Head of caudate nucleus (tissue), 42 donors: ENCODE data around the gene KIF14.
A peak's percentile ranks its signal among the peaks of the same experiment; 100 is the strongest.
"Not testable (repeated sequence)": the region's sequence is repeated elsewhere in the genome, so short reads cannot be mapped to it uniquely, and the experiment has no call there.

ENCODE experiments used
- DNase-seq, 42 donors: peaks; one replicate each; pipeline versions ENCODE4 v3.0.0 to v3.0.0-alpha.2; 2020 to 2021; ENCODE audit warnings: mixed read lengths in 7 of 42
- intact Hi-C: fragments of 100-400 bp; cut with DNase I; formaldehyde crosslinking; loops from one replicate; pipeline ENCODE4 v1.15.0; 2022

The KIF14 gene

DNA sequence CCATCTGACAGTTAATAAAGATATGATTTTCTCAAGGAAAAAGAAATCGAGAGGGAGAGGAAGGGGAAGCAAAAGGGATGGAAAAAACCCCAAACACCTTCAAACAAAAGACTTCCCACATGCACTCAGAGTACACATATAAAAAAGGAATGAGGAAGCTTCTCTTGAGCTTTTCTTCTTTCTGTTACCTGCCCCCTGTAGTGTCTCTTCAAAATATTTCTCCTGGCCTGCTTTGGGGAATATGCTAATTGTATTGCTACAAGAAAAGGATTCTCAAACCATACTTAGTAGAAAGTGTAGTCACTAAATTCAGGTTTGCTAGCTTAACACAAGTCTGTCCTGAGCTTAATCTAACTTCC lies 58.7 kb downstream of the KIF14 start:
- intact Hi-C loops: no loop called here
- no peak for DNase-seq

DNA sequence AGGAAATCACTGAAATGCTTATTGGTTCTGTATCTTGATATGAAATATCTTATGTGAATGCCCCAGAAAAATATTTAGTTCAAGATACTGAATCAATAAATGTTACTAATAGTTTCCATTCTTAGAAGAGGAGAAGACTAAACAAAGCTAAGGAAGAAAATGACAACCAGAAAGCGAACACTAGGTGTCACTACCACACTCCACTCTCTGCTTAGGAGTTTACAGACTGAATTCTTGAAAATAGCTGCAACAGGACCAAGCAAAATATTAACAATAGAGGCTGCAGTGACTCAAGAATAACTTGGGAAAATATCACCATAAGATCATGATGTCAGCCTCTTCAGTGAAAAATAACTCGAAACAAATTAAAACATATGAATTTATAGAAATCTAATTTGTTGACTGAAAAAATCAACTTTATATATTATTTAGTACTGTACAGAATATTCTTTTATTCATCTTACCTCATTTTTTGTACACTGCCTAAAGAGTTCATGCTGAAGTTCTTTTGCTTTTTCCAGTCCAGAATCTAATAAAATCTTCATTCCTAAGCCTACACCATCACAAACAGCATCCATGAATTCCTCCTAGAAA lies 61.6 kb downstream of the KIF14 start:
- intact Hi-C loops: no loop called here

DNA sequence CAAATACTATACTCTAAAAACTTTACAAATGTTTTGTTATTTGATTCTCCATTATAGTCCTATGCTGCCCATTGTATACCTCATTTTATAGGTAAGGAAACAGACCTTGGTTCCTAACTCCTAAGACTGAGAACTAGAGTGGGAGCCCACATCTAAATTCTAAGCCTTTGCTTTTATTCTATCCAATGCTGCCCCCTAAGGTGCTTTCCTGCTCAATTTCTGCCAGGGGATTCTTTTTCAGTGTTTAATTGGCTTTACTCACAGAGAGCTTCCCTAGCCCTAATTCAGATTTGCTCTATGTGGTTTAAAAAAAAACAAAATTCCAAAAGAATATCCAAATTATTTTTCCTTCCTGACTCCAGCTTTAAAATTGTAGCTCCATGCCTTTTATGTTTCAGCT lies 64.5 kb downstream of the KIF14 start:
- intact Hi-C loops: no loop called here
- DNase-seq: peak in 4 of 42 donors; percentile 3 to 43 (median 16)

More for the DNA sequence above, 61.6 kb downstream of the KIF14 start:
- DNase-seq: peak in 13 of 42 donors; percentile 12 to 55 (median 21)

DNA sequence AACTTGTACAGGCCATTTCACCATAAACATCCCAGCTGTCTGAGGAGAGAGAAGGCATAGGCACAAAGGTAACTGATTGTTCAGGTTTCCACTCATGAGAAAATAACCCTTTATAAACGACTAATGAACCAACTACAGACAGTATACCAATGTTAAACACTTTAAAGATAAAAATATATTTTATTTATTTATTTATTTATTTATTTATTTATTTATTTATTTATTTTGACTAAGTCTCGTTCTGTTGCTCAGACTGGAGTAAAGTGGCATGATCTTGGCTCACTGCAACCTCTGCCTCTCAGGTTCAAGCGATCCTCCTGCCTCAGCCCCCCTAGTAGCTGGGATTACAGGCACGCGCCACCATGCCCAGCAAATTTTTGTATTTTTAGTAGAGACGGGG lies 67.8 kb downstream of the KIF14 start:
- intact Hi-C loops, DNase-seq: not testable (repeated sequence)

DNA sequence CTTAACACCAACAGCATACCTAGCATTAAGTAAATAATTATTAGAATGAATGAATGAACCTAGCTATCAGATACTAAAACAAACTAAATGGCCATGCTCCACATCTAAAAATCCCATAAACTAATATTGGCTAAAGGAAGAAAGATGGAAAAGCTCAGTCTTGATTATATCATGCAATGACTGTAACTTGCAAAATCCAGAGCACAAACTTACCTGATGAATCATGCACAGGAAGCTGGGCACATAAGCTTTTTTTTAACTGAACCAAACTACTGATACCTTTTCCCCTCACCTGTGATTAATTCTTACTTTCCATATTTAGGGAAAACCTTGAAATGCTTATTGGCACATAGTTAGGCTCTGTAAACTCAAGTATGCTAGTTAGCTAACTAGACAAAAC lies 70.2 kb downstream of the KIF14 start:
- intact Hi-C loops: no loop called here
- no peak for DNase-seq

DNA sequence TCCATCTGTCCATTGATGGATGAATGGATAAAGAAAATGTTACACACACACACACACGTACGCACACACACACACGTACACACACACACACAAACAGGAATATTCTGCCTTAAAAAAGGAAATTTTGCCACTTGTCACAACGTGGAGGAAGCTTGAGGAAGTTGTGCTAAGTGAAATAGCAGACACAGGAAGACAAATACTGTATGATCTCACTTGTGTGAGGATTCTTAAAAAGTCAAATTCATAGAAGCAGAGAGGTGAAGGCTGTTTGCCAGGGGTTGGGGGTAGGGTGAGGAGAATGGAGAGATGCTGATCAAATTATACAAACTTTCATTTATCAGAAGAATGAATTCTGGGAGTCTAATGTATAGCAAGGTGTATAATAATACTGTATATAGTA lies 73.2 kb downstream of the KIF14 start:
- intact Hi-C loops: no loop called here
- peak in 1 of 42 donors; percentile 1 for DNase-seq

DNA sequence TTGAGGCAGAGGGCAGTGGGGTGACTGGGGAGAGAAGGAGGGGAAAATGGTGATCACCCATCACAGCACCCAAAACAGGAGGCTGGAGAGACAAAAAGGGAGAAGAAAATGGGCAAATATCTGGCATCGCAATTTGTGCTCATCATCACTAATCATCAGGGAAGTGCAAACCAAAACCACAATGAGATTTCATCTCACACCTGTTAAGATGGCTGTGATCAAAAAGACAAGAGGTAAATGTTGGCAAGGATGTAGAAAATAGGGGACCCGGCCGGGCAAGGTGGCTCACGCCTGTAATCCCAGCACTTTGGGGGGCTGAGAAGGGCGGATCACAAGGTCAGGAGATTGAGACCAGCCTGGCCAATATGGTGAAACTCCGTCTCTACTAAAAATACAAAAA lies 74.0 kb downstream of the KIF14 start:
- intact Hi-C loops: no loop called here
- DNase-seq: peak in 1 of 42 donors; percentile 12

DNA sequence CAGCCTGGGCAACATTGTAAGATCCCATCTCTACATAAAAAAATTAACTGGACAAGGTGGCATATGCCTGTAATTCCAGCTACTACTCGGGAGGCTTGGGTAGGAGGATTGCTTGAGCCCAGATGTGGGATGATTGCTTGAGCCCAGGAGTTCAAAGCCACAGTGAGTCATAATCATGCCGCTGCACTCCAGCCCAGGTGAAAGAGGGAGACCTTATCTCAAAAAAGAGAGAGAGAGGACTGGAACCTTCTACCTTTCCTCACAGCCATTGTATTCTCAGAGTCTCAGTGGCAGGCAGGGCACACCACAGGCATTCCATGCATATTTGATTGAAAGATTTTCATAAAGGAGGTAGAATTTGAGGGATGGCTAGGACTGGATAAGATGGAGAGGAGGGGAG lies 78.4 kb downstream of the KIF14 start:
- intact Hi-C loops: no loop called here
- DNase-seq: no peak

DNA sequence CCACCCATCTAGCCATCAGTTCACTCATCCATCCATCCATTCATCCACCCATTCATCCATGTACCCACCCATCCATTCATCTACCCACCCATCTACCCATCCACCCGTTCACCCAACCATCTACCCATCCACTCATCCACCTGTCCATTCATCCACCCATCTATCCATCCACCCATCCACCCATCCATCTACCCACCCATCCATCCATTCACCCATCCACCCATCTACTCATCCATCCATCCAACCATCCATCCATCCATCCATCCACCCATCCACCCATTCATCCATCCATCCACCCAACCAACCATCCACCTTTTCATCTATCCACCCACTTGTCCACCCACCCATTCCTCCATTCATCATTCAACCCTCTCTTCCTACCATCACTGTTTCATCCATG lies 80.3 kb downstream of the KIF14 start:
- intact Hi-C loops: no loop called here
- DNase-seq: no peak

DNA sequence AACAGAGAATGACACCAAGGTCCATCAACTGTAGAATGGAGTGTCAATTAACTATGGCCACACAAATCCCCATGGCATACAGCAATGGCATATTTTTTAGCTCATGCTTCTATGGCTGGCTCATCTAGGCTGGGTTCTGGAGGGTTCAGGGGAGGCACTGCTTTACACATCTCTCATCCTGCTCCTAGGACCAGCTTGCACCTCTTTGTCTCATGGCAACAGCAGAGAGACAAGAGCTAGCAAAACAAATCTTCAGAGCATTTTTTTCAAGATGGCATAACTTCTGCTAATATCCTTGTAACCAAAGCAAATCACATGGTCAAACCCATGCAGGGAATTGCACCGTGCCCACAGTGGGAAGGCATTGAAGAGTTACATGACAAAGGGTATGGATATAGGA lies 82.4 kb downstream of the KIF14 start:
- intact Hi-C loops: no loop called here
- DNase-seq: no peak

DNA sequence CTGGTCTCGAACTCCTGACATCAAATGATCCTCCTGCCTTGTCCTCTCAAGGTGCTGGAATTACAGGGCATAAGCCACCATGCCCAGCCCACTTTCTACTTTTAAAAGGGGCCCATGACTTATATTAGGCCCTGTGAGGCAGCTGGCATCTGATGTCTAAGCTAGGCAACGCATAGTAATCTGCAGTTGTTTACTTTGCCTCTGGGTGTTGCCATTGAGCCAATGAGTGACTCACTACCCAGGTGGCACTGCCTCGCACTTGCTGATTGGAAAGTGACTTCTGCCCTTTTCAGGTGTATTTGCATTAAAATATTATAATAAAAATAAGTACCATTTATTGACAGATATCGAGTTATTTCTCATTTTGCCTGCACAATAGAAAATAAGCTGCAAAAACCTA lies 84.9 kb downstream of the KIF14 start:
- no peak for DNase-seq
- intact Hi-C loops: no loop called here

DNA sequence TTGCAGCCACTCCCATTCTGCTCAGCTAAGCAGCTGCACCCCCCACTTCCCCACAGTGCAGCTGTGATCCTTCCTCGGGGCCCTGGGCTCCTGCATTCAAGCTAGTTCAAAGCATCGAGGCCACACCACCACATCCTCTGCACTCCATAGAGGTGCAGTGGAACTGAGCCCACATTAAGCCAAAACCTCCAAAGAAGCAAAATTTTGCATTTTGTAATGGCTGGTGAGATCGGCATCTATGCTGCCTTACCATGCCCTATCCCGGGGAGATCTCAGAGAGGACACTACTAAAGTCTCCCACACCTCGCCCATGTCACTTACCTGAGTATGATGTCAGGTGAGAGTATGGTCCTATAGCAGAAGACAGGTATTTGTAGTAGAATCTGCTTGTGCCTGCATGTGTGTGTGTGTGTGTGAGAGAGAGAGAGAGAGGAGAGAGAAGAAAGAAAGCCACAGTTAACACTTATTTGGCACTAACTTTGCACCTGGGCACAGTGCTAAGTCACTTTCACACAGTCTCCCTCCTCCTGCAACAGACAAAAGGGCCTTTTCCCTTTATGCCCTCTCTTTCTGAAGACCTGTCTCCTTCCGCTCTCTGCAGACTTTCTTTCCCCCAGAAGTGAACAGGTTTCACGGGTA lies 89.8 kb downstream of the KIF14 start:
- intact Hi-C loops: no loop called here
- no peak for DNase-seq

DNA sequence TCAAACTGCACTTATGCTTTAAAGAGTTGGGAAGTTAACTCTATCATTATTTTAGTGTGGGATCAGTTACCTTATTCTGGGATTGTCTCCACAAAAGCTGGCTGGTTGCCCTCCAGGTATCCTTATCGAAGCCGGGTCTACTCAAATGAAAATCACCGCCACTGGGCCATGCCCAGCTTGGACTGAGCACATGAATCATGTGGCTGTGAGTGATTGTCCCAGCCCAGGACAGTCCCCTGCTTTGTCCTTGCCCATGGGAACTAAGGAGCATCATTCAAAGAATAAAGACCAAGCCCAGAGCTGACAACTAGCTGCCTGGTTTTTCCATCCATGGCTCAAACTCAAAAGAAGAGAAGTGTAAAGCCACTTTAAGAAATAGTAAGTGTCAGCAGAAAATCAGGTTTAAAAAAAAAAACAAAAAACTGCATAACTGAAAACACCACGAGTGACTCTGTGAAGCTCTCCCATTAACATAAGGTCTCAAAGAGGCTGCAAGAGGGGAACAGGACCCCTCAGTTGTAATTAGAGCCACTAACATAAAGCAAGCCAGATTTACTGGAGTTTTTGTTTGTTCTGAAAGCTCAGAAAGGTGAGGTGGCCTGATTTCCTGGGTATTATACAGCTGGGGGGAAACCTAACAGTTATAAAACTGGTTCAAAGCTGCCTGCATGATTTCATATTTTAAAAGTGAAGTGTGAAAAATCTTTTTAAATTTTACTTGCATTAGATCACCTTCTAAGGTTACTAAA lies 91.5 kb downstream of the KIF14 start:
- no peak for DNase-seq
- intact Hi-C loops: no loop called here

DNA sequence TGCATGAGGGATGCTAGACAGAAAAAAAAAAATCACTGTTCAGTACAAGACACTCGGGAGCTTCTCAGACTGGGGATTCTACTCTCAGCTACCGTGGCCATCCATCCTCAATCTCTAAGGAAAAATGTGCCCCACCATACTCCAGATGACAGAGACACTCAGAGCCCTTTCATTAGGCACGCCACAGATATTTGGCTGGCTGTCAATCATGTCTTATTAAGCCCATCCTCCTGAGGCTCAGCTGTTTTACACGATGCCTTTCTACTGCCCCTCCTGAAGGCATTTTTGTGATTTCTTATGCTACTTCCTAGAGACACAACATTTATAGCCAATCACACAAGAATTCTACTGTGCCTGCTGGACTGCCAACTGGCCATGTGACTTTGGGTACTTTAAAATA lies 92.9 kb downstream of the KIF14 start:
- intact Hi-C loops: no loop called here
- DNase-seq: no peak

DNA sequence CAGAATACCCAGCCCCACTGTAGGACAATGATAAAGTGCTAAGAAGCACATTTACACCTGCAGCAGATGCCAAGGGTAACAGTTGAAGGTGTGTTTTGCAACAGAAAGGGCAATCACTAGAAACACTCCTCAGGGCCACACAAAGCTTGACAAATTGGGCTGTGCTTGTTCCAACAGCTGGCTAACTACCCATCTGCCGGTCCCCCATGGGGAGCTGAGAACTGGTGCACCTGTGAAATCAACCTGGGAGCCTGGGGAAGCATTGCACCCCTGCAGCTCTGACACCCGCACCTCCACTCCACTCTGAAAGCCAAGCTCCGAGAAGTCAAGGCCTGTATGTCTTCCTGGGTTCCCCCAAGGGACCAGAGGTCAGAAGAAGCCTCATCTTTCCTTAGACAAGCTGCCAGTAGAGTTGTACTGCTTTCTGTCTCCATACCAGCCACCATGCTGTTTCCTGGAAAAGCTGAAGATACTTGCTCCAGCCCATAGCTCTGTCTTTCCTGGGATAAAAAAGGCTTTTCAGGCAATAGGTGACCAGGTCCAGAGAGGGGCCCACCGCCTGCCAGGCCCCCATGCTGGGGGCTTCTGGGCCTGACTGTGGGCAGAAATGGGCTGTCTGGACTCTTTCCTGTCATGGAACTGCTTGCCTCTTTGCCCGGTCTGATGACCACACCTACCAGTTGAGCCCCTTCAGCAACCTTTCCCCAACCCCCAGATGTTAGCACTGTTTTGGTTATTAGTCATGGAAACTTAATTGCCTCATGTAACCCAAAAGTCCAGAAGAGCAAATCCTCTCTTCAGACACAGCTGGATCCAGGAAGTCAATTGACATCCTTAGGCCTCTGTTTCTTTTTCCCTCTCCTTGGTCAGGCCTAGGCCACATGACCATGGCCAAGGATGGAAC lies 93.6 kb downstream of the KIF14 start:
- no peak for DNase-seq
- intact Hi-C loops: no loop called here

DNA sequence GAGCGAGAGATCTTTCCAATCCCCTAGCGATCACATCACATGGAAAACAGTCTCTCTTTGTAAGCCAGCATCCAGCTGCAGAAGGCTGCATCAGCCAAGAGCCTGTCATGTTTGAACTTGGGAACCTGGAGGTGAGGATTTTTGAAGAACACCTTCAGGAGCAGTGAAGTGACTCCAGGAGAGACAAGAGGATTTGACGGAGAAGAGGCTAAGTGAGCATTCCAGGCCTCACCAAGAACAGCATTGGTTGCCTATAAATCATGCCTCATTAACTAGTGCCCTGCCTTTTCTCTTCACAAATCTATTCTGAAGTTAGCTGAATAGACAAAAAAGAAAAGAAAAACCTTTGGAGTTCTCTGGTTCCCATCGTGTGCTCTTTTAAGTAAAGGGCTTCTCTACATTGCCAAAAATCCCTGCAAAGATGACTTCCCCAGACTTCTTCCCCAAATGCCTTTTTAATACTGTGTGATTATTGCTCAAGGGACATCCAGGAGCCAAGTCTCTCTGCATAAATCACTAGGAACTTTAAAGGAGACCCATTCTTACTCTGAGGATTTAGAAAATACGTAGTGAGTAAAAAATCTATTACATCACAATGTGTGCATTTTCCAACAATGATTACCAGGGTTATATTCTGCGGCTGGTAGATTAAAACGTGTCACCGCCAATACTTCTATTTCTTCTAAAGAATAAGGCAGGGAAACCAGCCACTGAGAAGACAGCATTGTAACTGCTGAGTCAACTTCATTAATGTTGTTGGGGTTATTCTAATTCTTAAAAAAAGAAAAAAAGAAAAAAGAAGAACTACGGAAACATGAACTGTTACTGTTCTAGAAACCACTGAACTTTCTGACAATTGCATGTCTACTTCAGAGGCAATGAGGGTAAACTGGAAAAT lies 95.2 kb downstream of the KIF14 start:
- peak in 1 of 42 donors; percentile 15 for DNase-seq
- intact Hi-C loops: no loop called here

DNA sequence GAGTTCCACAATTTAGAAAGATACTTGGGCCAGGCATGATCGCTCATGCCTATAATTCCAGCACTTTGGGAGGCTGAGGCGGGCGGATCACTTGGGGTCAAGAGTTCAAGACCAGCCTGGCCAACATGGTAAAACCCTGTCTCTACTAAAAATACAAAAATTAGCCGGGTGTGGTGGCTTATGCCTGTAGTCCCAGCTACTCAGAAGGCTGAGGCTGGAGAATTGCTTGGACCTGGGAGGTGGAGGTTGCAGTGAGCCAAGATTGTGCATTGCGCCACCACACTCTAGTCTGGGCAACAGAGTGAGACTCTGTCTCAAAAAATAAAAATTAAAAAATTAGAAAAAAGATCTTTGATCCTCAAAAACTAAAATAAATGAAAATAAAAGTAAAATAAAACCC lies 96.0 kb downstream of the KIF14 start:
- intact Hi-C loops, DNase-seq: not testable (repeated sequence)

DNA sequence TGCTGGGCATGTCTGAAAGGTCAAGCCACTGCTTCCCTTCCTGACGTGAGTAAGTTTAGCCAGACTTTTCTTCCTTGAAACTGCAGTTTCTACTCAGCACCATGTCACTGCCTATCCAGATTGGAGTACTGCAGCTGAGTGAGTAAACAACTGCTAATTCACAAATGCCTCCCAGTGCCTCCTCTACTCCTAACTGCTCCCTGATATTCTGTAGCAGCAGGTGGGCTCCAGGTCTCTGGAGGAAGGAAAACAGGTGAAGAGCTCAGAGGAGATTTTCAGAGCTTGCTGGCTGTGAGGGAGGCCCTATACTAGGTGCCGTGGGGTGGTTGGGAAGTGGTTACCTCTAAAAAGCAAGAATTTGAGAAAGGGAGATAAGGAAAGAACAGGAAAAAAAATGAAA lies 96.5 kb downstream of the KIF14 start:
- intact Hi-C loops: no loop called here
- no peak for DNase-seq

DNA sequence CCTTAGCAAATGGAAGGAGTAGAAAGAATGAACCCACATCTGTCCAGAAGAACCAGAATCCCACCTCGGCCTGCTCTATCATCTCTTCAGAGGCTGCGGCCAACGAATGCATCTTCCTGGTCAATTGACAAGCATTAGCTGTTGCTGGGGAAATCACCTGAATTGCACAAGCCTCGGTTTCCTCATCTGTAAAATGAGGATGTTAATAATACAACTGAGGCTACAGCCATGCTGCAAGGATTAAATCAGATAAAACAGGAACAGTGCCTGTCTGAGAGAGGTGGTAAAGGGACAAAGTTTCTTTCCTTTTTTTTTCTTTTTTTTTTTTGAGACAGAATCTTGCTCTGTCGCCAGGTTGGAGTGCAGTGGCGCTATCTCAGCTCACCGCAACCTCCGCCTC lies 99.8 kb downstream of the KIF14 start:
- intact Hi-C loops: no loop called here
- DNase-seq: no peak
